ENCODE data around the gene NPB.

NPB gene

GRCh38 chr17:81895400-81895799 lies 6.6 kb upstream of the NPB start:
- TF ChIP-seq, protein P1, sequence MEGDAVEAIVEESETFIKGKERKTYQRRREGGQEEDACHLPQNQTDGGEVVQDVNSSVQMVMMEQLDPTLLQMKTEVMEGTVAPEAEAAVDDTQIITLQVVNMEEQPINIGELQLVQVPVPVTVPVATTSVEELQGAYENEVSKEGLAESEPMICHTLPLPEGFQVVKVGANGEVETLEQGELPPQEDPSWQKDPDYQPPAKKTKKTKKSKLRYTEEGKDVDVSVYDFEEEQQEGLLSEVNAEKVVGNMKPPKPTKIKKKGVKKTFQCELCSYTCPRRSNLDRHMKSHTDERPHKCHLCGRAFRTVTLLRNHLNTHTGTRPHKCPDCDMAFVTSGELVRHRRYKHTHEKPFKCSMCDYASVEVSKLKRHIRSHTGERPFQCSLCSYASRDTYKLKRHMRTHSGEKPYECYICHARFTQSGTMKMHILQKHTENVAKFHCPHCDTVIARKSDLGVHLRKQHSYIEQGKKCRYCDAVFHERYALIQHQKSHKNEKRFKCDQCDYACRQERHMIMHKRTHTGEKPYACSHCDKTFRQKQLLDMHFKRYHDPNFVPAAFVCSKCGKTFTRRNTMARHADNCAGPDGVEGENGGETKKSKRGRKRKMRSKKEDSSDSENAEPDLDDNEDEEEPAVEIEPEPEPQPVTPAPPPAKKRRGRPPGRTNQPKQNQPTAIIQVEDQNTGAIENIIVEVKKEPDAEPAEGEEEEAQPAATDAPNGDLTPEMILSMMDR (IDR thresholded peaks at IDR 0.05; ENCODE audit: insufficient read depth, low read depth, low read length, missing control alignments) = no peak

DNA sequence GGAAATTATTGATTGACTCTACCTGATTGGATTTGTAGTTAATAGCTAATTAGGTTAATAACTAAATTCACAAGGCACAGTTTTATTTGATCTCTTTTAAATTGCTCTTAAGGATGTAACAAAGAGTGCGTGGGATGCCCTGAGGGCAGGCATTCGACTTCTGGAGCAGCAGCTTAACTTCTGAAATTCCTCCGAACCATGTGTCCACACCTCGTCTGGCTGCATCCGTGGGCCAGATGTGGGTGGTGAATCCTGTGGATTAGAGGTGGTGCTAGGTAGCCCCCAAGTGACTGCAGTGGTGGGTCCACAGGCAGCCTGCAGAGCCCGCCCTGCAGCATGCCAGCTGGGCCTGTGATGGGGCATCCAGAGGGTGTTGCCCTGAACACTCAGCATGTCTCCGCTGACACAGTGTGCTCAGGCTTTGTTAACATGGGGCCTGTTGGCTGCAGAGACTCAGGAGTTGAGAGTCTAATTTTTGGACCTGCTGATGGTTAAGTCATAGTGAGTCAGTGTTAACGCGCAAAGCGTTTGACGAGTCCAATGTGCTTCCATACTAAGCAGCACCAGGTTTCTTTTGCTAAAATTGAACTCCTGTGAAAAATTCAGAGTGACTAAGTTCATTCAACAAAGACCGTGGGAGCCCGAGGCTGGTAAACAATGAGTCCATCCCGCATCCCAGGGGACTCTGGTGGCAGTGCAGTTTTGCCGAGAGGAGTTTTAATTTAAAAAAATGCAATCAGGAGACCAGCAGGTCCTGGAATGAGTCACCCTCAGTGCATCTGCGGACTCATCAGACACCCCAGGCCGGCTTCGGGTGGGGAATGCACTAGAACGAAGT lies 3.8 kb upstream of the NPB start:
- TF ChIP-seq, protein P1 (IDR thresholded peaks at IDR 0.05; ENCODE audit: insufficient read depth, low read depth, low read length, missing control alignments) = no peak
- H3K4me3 ChIP-seq (ENCODE audit: low read depth, low read length) = no peak overlapping the region
- DNase-seq (ENCODE audit: low read depth) = no peak

More at GRCh38 chr17:81895400-81895799, 6.6 kb upstream of the NPB start:
- no peak overlapping the region for H3K4me3 ChIP-seq (ENCODE audit: low read depth, low read length)
- no peak for DNase-seq (ENCODE audit: low read depth)

DNA sequence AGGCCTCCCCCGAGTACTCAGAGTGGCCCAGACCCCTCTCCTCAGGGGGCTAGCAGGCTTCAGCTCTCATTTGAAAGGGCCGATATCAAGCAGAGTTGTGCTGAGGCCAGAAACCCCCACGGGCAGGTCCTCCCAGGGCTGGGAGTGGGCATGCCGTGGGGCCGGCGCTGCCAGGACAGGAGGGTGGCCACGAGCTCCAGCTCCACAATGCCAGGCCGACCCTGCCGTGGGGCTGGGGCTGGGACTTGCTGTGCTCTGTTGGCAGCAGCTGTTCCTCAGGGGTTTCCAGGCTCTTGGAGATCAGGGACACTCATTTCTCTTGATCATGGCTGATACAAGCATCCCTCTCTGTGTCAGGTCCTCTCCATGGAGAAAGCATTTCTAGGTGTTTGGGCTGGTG lies 3.2 kb upstream of the NPB start:
- no peak overlapping the region for H3K4me3 ChIP-seq (ENCODE audit: low read depth, low read length)
- TF ChIP-seq, protein P1 (IDR thresholded peaks at IDR 0.05; ENCODE audit: insufficient read depth, low read depth, low read length, missing control alignments) = no peak

GRCh38 chr17:81899514-81900166 lies 2.4 kb upstream of the NPB start:
- TF ChIP-seq, protein P1 (IDR thresholded peaks at IDR 0.05; ENCODE audit: insufficient read depth, low read depth, low read length, missing control alignments) = no peak
- no peak for DNase-seq (ENCODE audit: low read depth)
- H3K4me3 ChIP-seq (ENCODE audit: low read depth, low read length) = no peak overlapping the region

More for the DNA sequence above, 3.2 kb upstream of the NPB start:
- DNase-seq (ENCODE audit: low read depth) = no peak

DNA sequence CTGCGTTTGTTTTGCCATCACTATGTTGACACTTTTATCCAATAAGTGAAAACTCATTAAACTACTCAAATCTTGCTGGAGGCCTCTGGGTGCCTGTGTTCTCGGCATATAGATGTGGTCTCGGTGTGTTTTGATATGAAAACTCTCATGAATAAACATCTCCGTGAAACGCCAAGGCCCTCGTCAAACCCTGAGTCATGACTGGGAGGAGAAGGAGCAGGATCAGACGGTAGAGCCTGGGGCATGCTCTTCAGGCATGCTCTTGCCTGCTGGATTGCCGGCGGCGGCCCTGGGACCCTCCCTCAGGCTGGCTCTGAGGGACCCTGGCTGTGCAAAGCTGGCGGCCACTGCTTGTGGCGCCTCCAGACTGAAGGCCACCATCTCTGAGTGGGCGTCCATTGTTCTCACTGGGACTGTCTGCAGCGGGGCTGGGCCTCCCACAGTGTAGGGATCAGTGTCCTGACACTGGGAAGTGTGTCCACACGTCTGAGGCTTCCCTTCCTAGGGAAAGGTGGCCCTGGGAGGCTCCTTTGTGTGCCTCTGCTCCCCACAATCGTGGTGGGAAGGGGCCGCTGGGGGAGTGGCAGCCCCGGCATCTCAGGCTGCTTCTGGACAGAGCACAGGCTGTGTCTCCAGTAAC lies 1.7 kb upstream of the NPB start:
- DNase-seq (ENCODE audit: low read depth) = no peak
- no peak overlapping the region for H3K4me3 ChIP-seq (ENCODE audit: low read depth, low read length)
- TF ChIP-seq, protein P1 (IDR thresholded peaks at IDR 0.05; ENCODE audit: insufficient read depth, low read depth, low read length, missing control alignments) = no peak

- TF ChIP-seq, protein P1 (IDR thresholded peaks at IDR 0.05; ENCODE audit: insufficient read depth, low read depth, low read length, missing control alignments) = no peak
- no peak overlapping the region for H3K4me3 ChIP-seq (ENCODE audit: low read depth, low read length)
- DNase-seq (ENCODE audit: low read depth) = no peak
Observed at GRCh38 chr17:81901167-81902022, 643 bp upstream of the NPB start.
